ENCODE results near the gene GGT6. TPM values are rescaled to one million over a fixed set of nuclear protein-coding genes. Genes with fewer than 3 reads are reported as not detected.

The GGT6 gene
- total RNA-seq, 1 experiment from 2014 or later = not detected

DNA sequence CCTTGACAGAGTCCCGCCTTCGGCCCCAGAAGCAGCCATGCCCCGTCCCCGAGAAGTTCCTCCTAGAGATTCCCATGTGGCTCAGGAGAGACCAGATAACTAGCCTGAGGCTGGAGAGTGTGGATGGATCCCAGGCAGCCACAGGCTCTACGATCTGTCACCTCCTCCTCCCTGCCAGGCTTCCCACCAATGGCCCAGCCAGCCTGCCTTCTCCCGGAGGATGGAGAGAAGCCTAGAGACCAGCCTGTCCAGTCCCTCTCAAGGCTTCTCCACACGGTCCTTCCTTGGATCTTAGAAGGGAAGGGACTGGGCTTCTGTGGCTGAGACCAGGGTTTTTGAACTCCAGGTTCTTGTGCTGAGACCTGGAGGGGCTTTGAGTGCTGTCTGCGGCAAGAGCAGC is 22.3 kb upstream of the GGT6 start:
- no TSS peak for BruUV-seq (replicated peaks)
- CTCF ChIA-PET = no interaction called here

DNA sequence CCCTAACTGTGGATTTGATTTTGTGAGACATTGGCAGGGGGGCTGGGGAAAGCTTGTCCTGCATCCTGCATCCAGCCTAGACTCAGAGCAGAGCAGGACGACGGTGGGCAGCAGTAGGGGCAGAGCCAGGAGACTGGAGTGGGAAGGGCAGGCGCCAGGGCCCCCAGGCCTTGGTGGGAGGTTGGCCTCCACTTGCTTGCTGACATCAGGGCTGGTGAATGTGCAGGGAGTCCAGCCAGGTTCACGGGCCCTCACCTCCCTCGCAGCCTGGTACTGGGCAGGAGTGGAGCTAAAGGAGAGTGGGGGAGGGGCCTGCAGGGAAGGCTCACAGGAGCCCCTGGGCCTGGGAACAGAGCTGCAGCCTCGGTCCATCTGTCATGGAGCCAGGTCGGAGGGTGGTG is 21.7 kb upstream of the GGT6 start:
- Histone ChIP-seq H3K27ac (ENCODE audit: low read depth, low read length, poor library complexity, severe bottlenecking) (no peak overlapping the region), H3K4me3 (ENCODE audit: low read depth, low read length, poor library complexity, severe bottlenecking) (no peak overlapping the region), H3K36me3 (ENCODE audit: insufficient read depth, low read length, poor library complexity, severe bottlenecking) (no peaks in the 10 kb centered on the region), H3K4me1 (ENCODE audit: insufficient read depth, low read length, poor library complexity, severe bottlenecking) (no peaks in the 10 kb centered on the region), H3K9me3 (ENCODE audit: low read depth, low read length, poor library complexity, severe bottlenecking) (no peaks in the 10 kb centered on the region), H3K27me3 (replicated peaks; ENCODE audit: insufficient read depth, low read depth, low read length, poor library complexity) (peaks cover 40% of the 10 kb centered on the region)
- ChIA-PET CTCF (no interaction called here), POLR2A (ENCODE audit: low non-redundant PET) (no interaction called here)
- intact Hi-C loops (cut with micrococcal nuclease; ENCODE audit: unreplicated experiment) = no loop called here
- TF ChIP-seq, protein P1, sequence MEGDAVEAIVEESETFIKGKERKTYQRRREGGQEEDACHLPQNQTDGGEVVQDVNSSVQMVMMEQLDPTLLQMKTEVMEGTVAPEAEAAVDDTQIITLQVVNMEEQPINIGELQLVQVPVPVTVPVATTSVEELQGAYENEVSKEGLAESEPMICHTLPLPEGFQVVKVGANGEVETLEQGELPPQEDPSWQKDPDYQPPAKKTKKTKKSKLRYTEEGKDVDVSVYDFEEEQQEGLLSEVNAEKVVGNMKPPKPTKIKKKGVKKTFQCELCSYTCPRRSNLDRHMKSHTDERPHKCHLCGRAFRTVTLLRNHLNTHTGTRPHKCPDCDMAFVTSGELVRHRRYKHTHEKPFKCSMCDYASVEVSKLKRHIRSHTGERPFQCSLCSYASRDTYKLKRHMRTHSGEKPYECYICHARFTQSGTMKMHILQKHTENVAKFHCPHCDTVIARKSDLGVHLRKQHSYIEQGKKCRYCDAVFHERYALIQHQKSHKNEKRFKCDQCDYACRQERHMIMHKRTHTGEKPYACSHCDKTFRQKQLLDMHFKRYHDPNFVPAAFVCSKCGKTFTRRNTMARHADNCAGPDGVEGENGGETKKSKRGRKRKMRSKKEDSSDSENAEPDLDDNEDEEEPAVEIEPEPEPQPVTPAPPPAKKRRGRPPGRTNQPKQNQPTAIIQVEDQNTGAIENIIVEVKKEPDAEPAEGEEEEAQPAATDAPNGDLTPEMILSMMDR (conservative IDR thresholded peaks at IDR 0.05; ENCODE audit: low read depth, low read length) = no peak
- no peak for TF ChIP-seq EZH2 (IDR thresholded peaks at IDR 0.05; ENCODE audit: borderline replicate concordance, low read depth, low read length, poor library complexity, severe bottlenecking)
- no TSS peak for BruUV-seq (replicated peaks)
- DNase-seq (ENCODE audit: low spot score) = no peak

More for the DNA sequence above, 22.3 kb upstream of the GGT6 start:
- no peak overlapping the region for H3K4me3 ChIP-seq (ENCODE audit: low read depth, low read length, poor library complexity, severe bottlenecking)
- H3K27me3 ChIP-seq (replicated peaks; ENCODE audit: insufficient read depth, low read depth, low read length, poor library complexity) = peaks cover 40% of the 10 kb centered on the region
- no peaks in the 10 kb centered on the region for H3K4me1 ChIP-seq (ENCODE audit: insufficient read depth, low read length, poor library complexity, severe bottlenecking)
- TF ChIP-seq EZH2 (IDR thresholded peaks at IDR 0.05; ENCODE audit: borderline replicate concordance, low read depth, low read length, poor library complexity, severe bottlenecking) = no peak
- TF ChIP-seq, protein P1 (conservative IDR thresholded peaks at IDR 0.05; ENCODE audit: low read depth, low read length) = no peak
- DNase-seq (ENCODE audit: low spot score) = no peak
- no peaks in the 10 kb centered on the region for H3K9me3 ChIP-seq (ENCODE audit: low read depth, low read length, poor library complexity, severe bottlenecking)
- intact Hi-C loops (cut with micrococcal nuclease; ENCODE audit: unreplicated experiment) = no loop called here
- no peak overlapping the region for H3K27ac ChIP-seq (ENCODE audit: low read depth, low read length, poor library complexity, severe bottlenecking)
- POLR2A ChIA-PET (ENCODE audit: low non-redundant PET) = no interaction called here
- H3K36me3 ChIP-seq (ENCODE audit: insufficient read depth, low read length, poor library complexity, severe bottlenecking) = no peaks in the 10 kb centered on the region

DNA sequence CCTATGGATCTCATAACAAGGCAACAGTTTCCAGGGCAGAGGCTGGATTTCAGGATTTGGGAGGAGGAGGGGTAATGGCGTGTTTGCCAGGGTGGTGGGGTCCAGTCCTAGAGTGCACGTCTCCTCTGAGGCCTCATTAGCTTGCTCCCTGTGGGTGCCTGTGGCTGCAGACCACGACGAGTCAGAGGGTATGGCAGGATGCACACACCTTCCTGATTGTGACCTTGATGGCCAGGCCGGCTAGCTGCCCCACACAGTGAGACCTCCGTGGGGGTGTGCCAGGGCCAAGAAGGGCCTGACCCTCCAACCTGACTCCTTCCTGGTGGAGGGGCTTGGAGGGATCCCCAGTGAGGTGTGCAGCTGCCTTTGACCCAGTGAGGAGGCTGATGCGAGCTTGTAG is 19.9 kb upstream of the GGT6 start:
- no peaks in the 10 kb centered on the region for H3K9me3 ChIP-seq (ENCODE audit: low read depth, low read length, poor library complexity, severe bottlenecking)
- TF ChIP-seq EZH2 (IDR thresholded peaks at IDR 0.05; ENCODE audit: borderline replicate concordance, low read depth, low read length, poor library complexity, severe bottlenecking) = no peak
- TF ChIP-seq, protein P1 (conservative IDR thresholded peaks at IDR 0.05; ENCODE audit: low read depth, low read length) = no peak
- peaks cover 29% of the 10 kb centered on the region for H3K27me3 ChIP-seq (replicated peaks; ENCODE audit: insufficient read depth, low read depth, low read length, poor library complexity)
- H3K4me1 ChIP-seq (ENCODE audit: insufficient read depth, low read length, poor library complexity, severe bottlenecking) = no peaks in the 10 kb centered on the region
- H3K27ac ChIP-seq (ENCODE audit: low read depth, low read length, poor library complexity, severe bottlenecking) = no peak overlapping the region
- no TSS peak for BruUV-seq (replicated peaks)
- intact Hi-C loops (cut with micrococcal nuclease; ENCODE audit: unreplicated experiment) = no loop called here
- no peak overlapping the region for H3K4me3 ChIP-seq (ENCODE audit: low read depth, low read length, poor library complexity, severe bottlenecking)
- ChIA-PET CTCF (no interaction called here), POLR2A (ENCODE audit: low non-redundant PET) (no interaction called here)
- no peaks in the 10 kb centered on the region for H3K36me3 ChIP-seq (ENCODE audit: insufficient read depth, low read length, poor library complexity, severe bottlenecking)
- DNase-seq (ENCODE audit: low spot score) = no peak

Measured in A673 (cell line).